Stimulated activated CD4-positive, alpha-beta T cell treated with anti-CD3 and anti-CD28 coated beads, TNF-alpha, amount 100 ng/mL, for 1 hour (primary cell): Measurements from ENCODE around the gene PCDHA5.
"Not testable (repeated sequence)": the region's sequence is repeated elsewhere in the genome, so short reads cannot be mapped to it uniquely, and the experiment has no call there.

Source experiments
- DNase-seq, 3 donors: peaks; one replicate each; pipeline ENCODE4 v3.0.0-alpha.2; 2020; ENCODE audit warnings: low read depth in 3 of 3, low spot score in 1 of 3

PCDHA5 gene

DNA sequence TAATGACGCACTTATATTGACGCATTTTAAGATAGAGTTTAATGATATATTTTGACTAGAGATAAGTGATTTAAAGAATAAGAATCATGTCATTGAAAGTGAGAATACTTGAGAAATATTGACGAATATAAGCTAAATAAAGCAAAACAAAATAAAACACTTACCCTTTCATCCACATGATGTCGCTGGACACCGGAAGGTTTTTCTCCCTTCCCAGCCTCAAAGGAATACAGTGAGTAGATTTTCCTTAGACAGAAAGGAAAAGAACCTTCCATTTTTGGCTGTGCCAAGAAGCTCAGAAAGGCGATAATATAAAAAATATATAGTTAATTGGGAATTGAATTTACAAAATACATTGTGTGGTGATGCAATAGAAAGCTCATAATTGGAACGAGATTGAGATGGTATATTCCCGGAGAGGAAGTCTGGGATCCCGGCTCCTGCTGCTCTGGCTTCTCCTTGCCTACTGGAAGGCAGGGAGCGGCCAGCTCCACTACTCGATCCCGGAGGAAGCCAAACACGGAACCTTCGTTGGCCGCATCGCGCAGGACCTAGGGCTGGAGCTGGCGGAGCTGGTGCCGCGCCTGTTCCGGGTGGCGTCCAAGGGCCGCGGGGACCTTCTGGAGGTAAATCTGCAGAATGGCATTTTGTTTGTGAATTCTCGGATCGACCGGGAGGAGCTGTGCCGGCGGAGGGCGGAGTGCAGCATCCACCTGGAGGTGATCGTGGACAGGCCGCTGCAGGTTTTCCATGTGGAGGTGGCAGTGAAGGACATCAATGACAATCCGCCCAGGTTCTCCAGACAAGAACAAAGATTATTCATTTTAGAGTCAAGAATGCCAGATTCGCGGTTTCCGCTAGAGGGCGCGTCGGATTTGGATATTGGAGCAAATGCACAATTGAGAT lies at the start of gene PCDHA5:
Gene PCDHA5, plus strand, starts transcription at position 239 of the 906 bp plus-strand sequence.
- no peak for DNase-seq

DNA sequence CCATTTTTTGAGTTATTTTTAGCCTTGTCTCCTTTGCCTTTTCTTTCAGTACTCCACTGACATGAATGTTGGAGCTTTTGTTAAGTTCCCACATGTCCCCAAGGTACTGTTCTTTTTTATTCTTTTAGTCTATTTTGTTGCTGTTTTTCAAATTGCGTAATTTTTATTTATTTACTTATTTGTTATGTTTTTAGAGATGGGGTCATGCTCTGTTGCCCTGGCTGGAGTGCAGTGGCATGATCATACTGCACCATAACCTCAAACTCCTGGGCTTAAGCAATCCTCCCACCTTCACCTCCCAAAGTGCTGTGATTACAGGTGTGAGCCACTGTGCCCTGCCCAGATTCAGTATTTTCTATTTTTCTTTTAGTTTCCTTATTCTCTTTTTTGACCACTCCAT lies 40.9 kb upstream of the PCDHA5 start:
- no peak for DNase-seq

GRCh38 chr5:140785905-140786686 lies 35.3 kb upstream of the PCDHA5 start, which contains the start of gene PCDHA1:
PCDHA1 (plus strand) TSS chr5:140786140.
- no peak for DNase-seq

DNA sequence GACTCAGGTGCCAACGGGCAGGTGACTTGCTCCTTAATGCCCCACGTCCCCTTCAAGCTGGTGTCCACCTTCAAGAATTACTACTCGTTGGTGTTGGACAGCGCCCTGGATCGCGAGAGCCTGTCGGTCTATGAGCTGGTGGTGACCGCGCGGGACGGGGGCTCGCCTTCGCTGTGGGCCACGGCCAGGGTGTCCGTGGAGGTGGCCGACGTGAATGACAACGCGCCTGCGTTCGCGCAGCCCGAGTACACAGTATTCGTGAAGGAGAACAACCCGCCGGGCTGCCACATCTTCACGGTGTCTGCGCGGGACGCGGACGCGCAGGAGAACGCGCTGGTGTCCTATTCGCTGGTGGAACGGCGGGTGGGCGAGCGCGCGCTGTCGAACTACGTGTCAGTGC lies 34.0 kb upstream of the PCDHA5 start:
- DNase-seq, result not testable (repeated sequence)

DNA sequence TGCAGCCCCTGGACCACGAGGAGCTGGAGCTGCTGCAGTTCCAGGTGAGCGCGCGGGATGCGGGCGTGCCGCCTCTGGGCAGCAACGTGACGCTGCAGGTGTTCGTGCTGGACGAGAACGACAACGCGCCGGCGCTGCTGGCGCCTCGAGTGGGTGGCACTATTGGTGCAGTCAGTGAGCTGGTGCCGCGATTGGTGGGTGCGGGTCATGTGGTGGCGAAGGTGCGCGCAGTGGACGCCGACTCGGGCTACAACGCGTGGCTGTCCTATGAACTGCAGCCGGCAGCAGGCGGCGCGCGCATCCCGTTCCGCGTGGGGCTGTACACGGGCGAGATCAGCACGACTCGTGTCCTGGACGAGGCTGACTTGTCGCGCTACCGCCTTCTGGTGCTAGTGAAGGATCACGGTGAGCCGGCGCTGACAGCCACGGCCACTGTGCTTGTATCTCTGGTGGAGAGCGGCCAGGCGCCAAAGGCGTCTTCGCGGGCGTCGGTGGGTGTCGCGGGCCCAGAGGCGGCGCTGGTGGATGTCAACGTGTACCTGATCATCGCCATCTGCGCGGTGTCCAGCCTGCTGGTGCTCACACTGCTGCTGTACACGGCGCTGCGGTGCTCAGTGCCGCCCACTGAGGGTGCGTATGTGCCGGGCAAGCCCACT lies 33.4 kb upstream of the PCDHA5 start:
- not testable (repeated sequence) for DNase-seq

- no peak for DNase-seq
Measured at GRCh38 chr5:140791089-140791488, 30.3 kb upstream of the PCDHA5 start.

- no peak for DNase-seq
Measured at GRCh38 chr5:140794595-140795258, 26.7 kb upstream of the PCDHA5 start, which contains the start of gene PCDHA2. PCDHA2 (plus strand) TSS chr5:140794852.

- DNase-seq, result no peak
Measured at GRCh38 chr5:140795259-140795641, 26.2 kb upstream of the PCDHA5 start.

GRCh38 chr5:140796072-140796717 lies 25.2 kb upstream of the PCDHA5 start:
- DNase-seq, result not testable (repeated sequence)

DNA sequence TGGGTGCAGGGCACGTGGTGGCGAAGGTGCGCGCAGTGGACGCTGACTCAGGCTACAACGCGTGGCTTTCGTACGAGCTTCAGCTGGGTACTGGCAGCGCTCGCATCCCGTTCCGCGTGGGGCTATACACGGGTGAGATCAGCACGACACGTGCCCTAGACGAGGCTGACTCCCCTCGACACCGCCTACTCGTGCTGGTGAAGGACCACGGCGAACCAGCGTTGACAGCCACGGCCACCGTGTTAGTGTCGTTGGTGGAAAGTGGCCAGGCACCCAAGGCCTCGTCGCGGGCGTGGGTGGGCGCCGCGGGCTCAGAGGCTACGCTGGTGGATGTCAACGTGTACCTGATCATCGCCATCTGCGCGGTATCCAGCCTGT lies 24.7 kb upstream of the PCDHA5 start:
- DNase-seq, result no peak

- DNase-seq, result no peak
Measured at GRCh38 chr5:140800816-140801493, 20.5 kb upstream of the PCDHA5 start, which contains the start of gene PCDHA3. PCDHA3 (plus strand) TSS chr5:140801057.

GRCh38 chr5:140801494-140801841 lies 19.9 kb upstream of the PCDHA5 start:
- no peak for DNase-seq

DNA sequence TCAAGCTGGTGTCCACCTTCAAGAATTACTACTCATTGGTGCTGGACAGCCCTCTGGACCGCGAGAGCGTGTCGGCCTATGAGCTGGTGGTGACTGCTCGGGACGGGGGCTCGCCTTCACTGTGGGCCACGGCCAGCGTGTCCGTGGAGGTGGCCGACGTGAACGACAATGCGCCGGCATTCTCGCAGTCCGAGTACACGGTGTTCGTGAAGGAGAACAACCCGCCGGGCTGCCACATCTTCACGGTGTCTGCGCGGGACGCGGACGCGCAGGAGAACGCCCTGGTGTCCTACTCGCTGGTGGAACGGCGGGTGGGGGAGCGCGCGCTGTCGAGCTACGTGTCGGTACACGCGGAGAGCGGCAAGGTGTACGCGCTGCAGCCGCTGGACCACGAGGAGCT lies 19.0 kb upstream of the PCDHA5 start:
- DNase-seq, result not testable (repeated sequence)

DNA sequence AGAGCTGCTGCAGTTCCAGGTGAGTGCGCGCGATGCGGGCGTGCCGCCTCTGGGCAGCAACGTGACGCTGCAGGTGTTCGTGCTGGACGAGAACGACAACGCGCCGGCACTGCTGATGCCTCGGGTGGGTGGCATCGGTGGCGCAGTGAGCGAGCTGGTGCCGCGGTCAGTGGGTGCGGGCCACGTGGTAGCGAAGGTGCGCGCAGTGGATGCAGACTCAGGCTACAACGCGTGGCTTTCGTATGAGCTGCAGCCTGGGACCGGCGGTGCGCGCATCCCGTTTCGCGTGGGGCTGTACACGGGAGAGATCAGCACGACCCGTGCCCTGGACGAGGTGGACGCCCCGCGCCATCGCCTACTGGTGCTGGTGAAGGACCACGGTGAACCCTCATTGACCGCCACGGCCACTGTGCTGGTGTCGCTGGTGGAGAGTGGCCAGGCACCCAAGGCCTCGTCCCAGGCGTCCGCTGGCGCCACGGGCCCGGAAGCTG lies 18.6 kb upstream of the PCDHA5 start:
- no peak for DNase-seq

DNA sequence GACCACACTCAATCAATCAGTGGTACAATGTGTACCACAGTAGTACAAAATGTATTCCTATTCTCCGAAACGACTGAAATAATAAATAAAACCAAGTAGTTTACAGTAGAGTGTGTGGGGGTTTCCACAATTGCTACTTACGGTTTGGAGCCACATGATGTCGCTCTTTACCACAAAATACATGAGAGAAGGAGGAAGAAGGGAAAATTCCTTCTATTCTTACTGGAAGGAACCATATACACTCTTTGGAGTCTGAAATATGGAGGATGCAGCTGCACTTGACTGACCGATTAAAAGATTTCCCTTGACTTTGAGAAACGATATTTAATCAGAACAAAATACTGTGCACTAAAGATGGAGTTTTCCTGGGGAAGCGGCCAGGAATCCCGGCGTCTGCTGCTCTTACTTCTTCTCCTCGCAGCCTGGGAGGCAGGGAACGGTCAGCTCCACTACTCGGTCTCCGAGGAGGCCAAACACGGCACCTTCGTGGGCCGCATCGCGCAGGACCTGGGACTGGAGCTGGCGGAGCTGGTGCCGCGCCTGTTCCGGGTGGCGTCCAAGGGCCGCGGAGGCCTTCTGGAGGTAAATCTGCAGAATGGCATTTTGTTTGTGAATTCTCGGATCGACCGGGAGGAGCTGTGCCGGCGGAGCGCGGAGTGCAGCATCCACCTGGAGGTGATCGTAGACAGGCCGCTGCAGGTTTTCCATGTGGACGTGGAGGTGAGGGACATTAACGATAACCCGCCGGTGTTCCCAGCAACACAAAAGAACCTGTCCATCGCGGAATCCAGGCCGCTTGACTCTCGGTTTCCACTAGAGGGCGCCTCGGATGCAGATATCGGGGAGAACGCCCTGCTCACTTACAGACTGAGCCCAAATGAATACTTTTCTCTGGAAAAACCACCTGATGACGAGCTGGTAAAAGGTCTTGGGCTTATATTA lies 14.3 kb upstream of the PCDHA5 start, which contains the start of gene PCDHA4:
Gene PCDHA4, plus strand, starts transcription at position 235 of the 942 bp plus-strand sequence.
- no peak for DNase-seq

GRCh38 chr5:140808241-140808888 lies 13.0 kb upstream of the PCDHA5 start:
- DNase-seq, result not testable (repeated sequence)

DNA sequence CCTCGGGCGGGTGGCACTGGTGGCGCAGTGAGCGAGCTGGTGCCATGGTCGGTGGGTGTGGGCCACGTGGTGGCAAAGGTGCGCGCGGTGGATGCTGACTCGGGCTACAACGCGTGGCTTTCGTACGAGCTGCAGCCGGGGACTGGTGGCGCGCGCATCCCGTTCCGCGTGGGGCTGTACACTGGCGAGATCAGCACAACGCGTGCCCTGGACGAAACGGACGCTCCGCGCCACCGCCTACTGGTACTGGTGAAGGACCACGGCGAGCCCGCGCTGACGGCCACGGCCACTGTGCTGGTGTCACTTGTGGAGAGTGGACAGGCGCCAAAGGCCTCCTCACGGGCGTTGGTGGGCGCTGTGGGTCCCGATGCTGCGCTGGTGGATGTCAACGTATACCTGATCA lies 12.5 kb upstream of the PCDHA5 start:
- DNase-seq, result no peak

DNA sequence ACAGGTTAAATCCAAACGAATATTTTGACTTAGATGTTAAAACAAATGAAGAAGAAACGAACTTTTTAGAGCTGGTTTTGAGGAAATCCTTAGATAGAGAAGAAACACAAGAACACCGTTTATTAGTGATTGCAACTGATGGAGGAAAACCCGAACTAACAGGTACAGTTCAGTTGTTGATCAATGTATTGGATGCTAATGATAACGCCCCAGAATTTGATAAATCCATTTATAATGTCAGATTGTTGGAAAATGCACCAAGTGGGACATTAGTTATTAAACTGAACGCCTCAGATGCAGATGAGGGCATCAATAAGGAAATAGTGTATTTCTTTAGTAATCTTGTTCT lies 842 bp downstream of the PCDHA5 start:
- DNase-seq, result no peak
